Activated naive CD8-positive, alpha-beta T cell treated with anti-CD3 and anti-CD28 coated beads, Interleukin-2, amount 10 ng/mL, durations not matched to agents 7 days and 5 days (primary cell): ENCODE measurements around the gene FBN1. TPM values are rescaled to one million over a fixed set of nuclear protein-coding genes. Genes with fewer than 3 reads are reported as not detected.

ENCODE experiments used
- ATAC-seq: fragments of 150-1000 bp; cut with Tn5 transposase; one replicate; pipeline ENCODE4 v1.10.0; 2021; ENCODE audit warnings: low read depth, moderate library complexity
- POLR2A ChIA-PET: fragments of 350-600 bp; sonication (Branson Sonifier 250); formaldehyde crosslinking; loops from one replicate; lab custom pipeline; 2021; ENCODE audit warnings: antibody characterized with exemption; lab: Charles Lee
- DNase-seq: peaks from one replicate; pipeline ENCODE4 v3.0.0; 2021
- H3K27ac Mint-ChIP-seq: one replicate; pipeline ENCODE4 v1.8.0; 2022; ENCODE audit warnings: mild to moderate bottlenecking, mixed read lengths
- H3K27me3 Mint-ChIP-seq: one replicate; pipeline ENCODE4 v1.8.0; 2022; ENCODE audit warnings: mild to moderate bottlenecking, moderate library complexity, mixed read lengths
- H3K36me3 Mint-ChIP-seq: one replicate; pipeline ENCODE4 v1.8.0; 2021; ENCODE audit warnings: mild to moderate bottlenecking, mixed read lengths
- H3K4me1 Mint-ChIP-seq: one replicate; pipeline ENCODE4 v1.8.0; 2021; ENCODE audit warnings: mixed read lengths
- H3K4me3 Mint-ChIP-seq: one replicate; pipeline ENCODE4 v1.8.0; 2022; ENCODE audit warnings: mild to moderate bottlenecking, moderate library complexity, mixed read lengths
- H3K9me3 Mint-ChIP-seq: one replicate; pipeline ENCODE4 v1.8.0; 2021; ENCODE audit warnings: mixed read lengths
- total RNA-seq, 2 experiments: library from RNA; stranded (reverse); gene quantifications; one replicate each; pipeline ENCODE4 v1.2.3, GENCODE V29; 2021

The FBN1 gene
- total RNA-seq, 2 experiments from 2014 or later, result 0.43 to 0.75 TPM

DNA sequence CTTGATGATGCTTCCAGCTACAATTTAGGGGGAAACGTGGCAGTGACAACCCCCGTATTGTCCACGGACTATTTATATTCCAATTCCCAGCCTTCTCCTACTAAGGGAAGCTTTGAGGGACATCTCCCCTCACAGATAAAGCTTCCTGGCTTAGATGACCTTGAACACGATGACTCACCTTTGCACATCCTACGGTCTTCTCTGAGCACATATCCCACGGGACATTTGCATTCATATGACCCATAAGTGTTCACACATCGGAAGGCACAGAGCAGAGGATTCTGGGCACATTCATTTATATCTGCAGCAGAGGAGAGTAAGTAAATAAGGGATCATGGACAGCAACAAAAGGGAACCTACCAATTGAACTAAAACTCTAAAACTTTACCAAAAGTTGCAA, 212.8 kb downstream of the FBN1 start:
- POLR2A ChIA-PET, result no interaction called here
- peaks cover 3% of the 10 kb centered on the region for H3K27me3 Mint-ChIP-seq
- no peak for ATAC-seq
- H3K4me1 Mint-ChIP-seq, result no peaks in the 10 kb centered on the region
- no peak overlapping the region for H3K4me3 Mint-ChIP-seq
- no peak overlapping the region for H3K27ac Mint-ChIP-seq
- H3K9me3 Mint-ChIP-seq, result no peaks in the 10 kb centered on the region
- DNase-seq, result no peak
- no peaks in the 10 kb centered on the region for H3K36me3 Mint-ChIP-seq

DNA sequence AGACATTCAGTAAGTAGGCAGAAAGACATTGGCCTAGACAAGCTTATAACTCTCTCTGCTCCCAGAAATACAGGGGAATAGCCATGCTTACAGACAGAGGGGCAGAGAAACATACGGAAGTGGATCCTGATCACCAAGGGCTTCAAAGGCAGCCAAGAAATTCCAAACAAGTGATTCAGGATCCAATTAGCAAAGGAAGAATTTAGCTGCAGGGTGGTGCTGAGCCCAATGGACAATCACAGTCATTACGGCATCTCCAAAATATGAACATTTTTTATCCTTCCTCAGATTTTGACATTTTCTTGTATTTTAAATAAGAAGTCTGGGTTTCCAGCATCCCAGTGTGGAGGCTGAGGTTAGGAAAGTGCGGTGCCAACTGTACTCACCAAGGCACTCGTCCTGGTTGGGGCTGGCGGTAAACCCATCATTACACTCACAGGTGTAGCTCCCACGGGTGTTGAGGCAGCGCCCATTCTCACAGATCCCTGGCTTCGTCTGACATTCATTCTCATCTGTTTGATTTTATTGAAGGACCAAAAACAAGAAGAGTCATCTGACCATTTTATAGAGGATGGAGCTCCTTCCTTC, 217.5 kb downstream of the FBN1 start:
- no peak overlapping the region for H3K27ac Mint-ChIP-seq
- DNase-seq, result no peak
- ATAC-seq, result no peak
- no peaks in the 10 kb centered on the region for H3K36me3 Mint-ChIP-seq
- peaks cover 3% of the 10 kb centered on the region for H3K27me3 Mint-ChIP-seq
- H3K9me3 Mint-ChIP-seq, result no peaks in the 10 kb centered on the region
- H3K4me3 Mint-ChIP-seq, result no peak overlapping the region
- H3K4me1 Mint-ChIP-seq, result peaks cover 2% of the 10 kb centered on the region
- POLR2A ChIA-PET, result no interaction called here

DNA sequence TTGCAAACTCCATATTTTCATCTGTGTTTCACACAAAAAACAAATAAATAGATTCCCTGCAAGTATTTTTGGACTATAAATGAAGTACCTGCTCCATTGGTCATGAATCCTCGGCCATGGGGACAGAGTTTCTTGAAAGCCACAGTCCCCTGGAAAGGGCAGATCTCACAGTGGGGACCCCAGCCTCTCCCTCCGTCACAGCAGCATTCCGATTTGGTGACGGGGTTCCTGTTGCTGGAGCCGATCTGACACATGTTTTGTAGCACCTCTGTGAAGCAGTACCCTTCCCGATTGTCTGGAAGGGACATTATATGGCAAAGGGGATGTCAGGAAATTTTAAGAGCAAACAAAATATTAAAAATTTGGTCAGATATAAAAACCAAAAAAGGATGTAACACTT, 218.0 kb downstream of the FBN1 start:
- POLR2A ChIA-PET, result no interaction called here

DNA sequence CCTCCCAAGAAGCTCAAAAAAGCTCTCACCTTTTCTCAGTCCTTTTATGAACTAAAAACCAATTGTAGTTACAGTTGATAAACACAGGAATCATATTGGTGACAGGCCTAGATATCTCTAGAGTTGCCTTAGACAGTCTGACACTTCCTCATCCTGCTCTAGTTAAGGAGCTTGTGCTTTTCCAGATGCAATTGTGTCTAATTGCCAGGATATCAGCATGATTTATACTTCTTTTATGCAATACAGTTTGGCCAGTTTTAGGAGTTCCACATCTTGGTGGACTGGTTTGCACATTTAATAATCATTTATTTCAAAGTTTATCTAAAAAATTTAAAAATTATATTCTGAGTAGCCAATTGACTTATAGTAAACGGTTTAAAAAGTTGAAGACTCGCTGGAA, 218.6 kb downstream of the FBN1 start:
- Mint-ChIP-seq H3K4me3 (no peak overlapping the region), H3K27me3 (peaks cover 4% of the 10 kb centered on the region), H3K27ac (no peak overlapping the region), H3K4me1 (peaks cover 2% of the 10 kb centered on the region), H3K9me3 (no peaks in the 10 kb centered on the region), H3K36me3 (no peaks in the 10 kb centered on the region)
- DNase-seq (no peak), ATAC-seq (no peak)
- POLR2A ChIA-PET, result no interaction called here

More for the DNA sequence above, 218.0 kb downstream of the FBN1 start:
- Mint-ChIP-seq H3K4me1 (peaks cover 2% of the 10 kb centered on the region), H3K27me3 (peaks cover 3% of the 10 kb centered on the region), H3K36me3 (no peaks in the 10 kb centered on the region), H3K9me3 (no peaks in the 10 kb centered on the region), H3K4me3 (no peak overlapping the region), H3K27ac (no peak overlapping the region)
- no peak for DNase-seq
- ATAC-seq, result no peak

DNA sequence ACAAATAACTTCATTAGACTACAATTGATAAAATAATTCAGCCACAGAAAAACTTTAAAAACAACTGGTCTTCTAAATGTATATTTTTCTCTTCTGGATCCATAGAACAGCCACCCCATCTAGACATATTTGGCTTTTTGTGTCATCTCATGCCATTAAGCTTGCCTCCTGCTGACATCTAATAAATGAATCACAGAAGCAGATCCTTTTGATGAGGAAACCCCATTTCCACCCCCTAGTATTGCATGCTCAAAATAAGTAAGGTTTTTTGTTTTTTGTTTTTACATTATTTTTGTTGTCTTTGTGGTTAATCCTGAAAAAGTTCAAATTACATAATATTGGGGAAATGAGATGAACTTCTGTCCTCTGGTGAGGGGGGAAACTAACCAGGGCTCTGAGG, 219.5 kb downstream of the FBN1 start:
- ATAC-seq, result no peak
- Mint-ChIP-seq H3K9me3 (no peaks in the 10 kb centered on the region), H3K4me1 (peaks cover 2% of the 10 kb centered on the region), H3K4me3 (no peak overlapping the region), H3K27ac (no peak overlapping the region), H3K36me3 (no peaks in the 10 kb centered on the region), H3K27me3 (peaks cover 6% of the 10 kb centered on the region)
- no peak for DNase-seq
- POLR2A ChIA-PET, result no interaction called here

DNA sequence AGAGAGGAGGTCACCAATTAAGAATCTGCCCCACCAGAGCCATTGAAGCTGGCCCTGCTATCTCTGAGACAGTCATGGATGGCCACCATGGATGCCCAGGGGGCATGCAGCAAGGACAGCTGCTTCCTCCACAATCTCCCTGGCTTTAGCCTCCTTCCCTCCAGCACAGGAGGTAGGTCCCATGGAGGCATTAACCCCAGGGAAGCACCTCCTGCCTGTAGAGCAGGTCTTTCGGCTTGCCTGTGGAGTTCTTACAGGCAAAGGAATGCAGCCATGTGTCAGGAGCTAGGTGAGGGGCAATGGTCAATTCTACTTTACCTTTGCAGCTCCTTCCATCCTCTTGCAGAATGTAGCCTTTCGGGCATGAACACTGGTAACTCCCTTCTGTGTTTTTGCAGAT, 220.5 kb downstream of the FBN1 start:
- peaks cover 3% of the 10 kb centered on the region for H3K27me3 Mint-ChIP-seq
- no peak overlapping the region for H3K4me3 Mint-ChIP-seq
- no peak for ATAC-seq

DNA sequence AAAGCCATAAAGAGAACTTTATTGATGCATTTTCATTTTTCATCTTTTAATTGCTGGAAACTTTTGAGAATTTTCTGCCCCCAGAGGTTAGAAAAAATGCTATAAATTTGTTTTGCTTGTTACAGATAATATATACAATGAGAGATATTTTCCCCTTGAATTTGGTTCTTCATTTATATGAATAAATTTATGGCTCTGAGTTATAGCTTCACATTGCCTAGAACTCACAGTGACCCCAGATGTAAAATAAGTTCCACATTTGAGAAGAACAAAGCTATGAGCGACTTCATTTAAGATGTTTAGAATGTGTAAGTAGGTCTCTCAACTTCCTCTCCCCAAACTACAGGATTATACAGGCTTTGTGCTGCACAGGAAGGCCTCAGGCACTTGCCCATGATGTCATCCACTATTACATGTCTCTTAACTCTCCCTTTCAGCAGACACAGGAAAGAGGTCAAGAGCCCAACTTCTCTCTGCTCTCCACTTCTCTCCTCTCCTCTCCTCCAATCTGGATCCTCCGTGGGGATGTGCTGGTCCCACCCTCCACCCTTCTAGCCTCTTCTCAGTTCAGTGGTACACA, 221.5 kb downstream of the FBN1 start:
- DNase-seq (no peak), ATAC-seq (no peak)
- no peak overlapping the region for H3K27ac Mint-ChIP-seq
- H3K4me3 Mint-ChIP-seq, result no peak overlapping the region
- no peaks in the 10 kb centered on the region for H3K9me3 Mint-ChIP-seq
- no peaks in the 10 kb centered on the region for H3K36me3 Mint-ChIP-seq
- POLR2A ChIA-PET, result no interaction called here
- peaks cover 3% of the 10 kb centered on the region for H3K27me3 Mint-ChIP-seq
- H3K4me1 Mint-ChIP-seq, result peaks cover 2% of the 10 kb centered on the region

More for the DNA sequence above, 220.5 kb downstream of the FBN1 start:
- POLR2A ChIA-PET, result no interaction called here
- no peak overlapping the region for H3K27ac Mint-ChIP-seq
- peaks cover 2% of the 10 kb centered on the region for H3K4me1 Mint-ChIP-seq
- no peaks in the 10 kb centered on the region for H3K36me3 Mint-ChIP-seq
- no peaks in the 10 kb centered on the region for H3K9me3 Mint-ChIP-seq
- DNase-seq, result no peak

DNA sequence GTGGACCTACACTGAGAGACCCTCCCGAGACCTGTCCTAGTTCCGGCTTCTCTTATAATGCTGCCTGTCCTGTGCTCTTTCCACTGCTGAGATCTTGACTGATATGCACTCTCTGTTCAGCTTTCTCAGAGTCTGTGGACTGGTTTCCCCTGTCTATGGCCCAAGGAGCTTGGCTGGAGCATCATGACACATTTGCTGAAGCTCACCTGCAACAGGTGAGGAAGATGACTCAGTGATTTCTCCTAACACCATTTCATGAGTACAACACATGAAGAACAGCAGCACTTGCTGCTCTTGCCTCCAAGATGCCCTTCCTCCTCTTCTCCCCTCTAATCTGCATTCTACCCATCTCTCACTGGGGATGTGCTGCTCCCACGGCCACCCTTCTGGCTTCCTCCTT, 222.2 kb downstream of the FBN1 start:
- Mint-ChIP-seq H3K36me3 (no peaks in the 10 kb centered on the region), H3K4me1 (peaks cover 2% of the 10 kb centered on the region)
- POLR2A ChIA-PET, result no interaction called here

DNA sequence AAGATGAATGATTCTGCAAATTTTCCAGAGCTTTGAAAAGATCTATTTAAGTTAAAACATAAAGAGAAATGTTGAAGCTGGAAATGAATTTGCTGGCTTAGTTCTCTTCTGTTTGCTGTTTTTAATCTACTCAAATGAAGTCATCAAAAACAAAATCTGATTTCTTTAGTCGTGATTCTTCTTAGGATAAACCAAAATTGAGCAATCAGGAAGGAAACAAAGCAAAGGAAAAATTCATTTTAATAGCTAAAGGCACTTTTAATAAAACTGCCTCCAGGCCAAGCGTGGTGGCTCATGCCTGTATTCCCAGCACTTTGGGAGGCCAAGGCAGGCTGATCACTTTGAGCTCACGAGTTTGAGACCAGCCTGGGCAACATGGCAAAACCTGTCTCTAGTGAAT, 223.1 kb downstream of the FBN1 start:
- Mint-ChIP-seq H3K4me3 (no peak overlapping the region), H3K9me3 (no peaks in the 10 kb centered on the region), H3K27me3 (peaks cover 10% of the 10 kb centered on the region), H3K27ac (no peak overlapping the region), H3K4me1 (peaks cover 2% of the 10 kb centered on the region), H3K36me3 (no peaks in the 10 kb centered on the region)
- ATAC-seq (no peak), DNase-seq (no peak)
- POLR2A ChIA-PET, result no interaction called here

More for the DNA sequence above, 222.2 kb downstream of the FBN1 start:
- ATAC-seq, result no peak
- Mint-ChIP-seq H3K27me3 (peaks cover 5% of the 10 kb centered on the region), H3K27ac (no peak overlapping the region), H3K4me3 (no peak overlapping the region), H3K9me3 (no peaks in the 10 kb centered on the region)
- no peak for DNase-seq

DNA sequence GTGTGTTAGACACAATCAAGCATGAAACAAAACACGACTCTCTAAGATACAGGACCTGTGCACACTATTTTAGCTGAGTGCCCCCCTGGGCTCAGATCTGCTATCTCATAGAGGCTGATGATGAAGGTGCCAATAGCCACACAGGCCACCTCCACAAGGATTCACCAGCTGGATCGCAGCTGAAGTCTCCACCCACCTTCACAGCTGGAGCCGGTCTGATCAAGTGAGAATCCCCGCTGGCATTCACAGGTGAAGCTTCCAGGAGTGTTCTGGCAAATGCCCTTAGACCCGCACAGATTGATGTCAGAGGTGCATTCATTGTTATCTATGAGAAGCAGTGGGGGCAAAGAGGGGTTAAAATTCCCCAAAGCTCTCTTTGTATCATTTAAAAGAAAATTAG, 224.1 kb downstream of the FBN1 start:
- no peak overlapping the region for H3K27ac Mint-ChIP-seq
- H3K36me3 Mint-ChIP-seq, result no peaks in the 10 kb centered on the region
- POLR2A ChIA-PET, result no interaction called here
- peaks cover 2% of the 10 kb centered on the region for H3K4me1 Mint-ChIP-seq
- ATAC-seq (no peak), DNase-seq (no peak)
- H3K4me3 Mint-ChIP-seq, result no peak overlapping the region
- peaks cover 11% of the 10 kb centered on the region for H3K27me3 Mint-ChIP-seq
- no peaks in the 10 kb centered on the region for H3K9me3 Mint-ChIP-seq

DNA sequence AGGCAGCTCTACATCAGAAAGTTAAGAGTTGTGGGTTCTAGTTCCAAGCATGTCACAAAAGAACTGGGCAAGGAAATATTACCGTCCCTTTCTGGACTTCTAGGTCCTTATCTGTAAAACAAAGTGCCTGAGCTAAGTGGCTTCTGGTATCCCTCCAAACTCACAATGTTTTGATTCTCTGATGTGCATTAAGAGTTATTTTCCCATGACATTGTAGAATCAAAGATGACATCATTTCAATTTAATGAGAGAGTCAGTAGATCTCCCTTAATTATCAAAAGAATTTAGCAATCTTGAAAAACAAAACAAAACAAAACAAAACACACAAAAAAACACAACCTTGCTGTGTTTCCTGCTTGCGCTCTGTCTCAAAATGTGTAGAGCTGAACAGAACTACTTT, 225.6 kb downstream of the FBN1 start:
- Mint-ChIP-seq H3K9me3 (no peaks in the 10 kb centered on the region), H3K36me3 (no peaks in the 10 kb centered on the region), H3K27ac (no peak overlapping the region), H3K4me1 (peaks cover 2% of the 10 kb centered on the region), H3K27me3 (peaks cover 16% of the 10 kb centered on the region), H3K4me3 (no peak overlapping the region)
- DNase-seq, result no peak
- POLR2A ChIA-PET, result no interaction called here
- ATAC-seq, result no peak

DNA sequence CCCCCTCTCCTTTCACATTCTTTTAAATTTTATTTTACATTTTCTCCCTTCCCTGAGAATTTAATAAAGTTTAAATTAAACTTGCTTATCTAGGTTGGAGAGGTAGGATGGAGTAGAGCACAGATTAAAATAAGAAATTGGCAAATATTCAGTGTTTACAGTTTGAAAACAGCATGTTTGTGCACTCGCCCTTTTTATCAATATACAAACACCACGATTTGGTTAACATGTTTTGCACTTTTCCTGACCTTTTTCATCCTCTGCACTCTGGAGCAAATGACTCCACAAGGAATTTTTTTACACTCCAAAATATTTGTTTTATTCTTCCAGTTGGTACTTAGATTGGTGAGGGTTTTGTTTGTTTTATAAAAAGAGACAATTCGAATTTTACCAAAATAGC, 227.2 kb downstream of the FBN1 start:
- Mint-ChIP-seq H3K4me3 (no peak overlapping the region), H3K9me3 (no peaks in the 10 kb centered on the region), H3K4me1 (no peaks in the 10 kb centered on the region), H3K27ac (no peak overlapping the region), H3K36me3 (no peaks in the 10 kb centered on the region), H3K27me3 (peaks cover 16% of the 10 kb centered on the region)
- POLR2A ChIA-PET, result no interaction called here
- no peak for DNase-seq
- no peak for ATAC-seq

DNA sequence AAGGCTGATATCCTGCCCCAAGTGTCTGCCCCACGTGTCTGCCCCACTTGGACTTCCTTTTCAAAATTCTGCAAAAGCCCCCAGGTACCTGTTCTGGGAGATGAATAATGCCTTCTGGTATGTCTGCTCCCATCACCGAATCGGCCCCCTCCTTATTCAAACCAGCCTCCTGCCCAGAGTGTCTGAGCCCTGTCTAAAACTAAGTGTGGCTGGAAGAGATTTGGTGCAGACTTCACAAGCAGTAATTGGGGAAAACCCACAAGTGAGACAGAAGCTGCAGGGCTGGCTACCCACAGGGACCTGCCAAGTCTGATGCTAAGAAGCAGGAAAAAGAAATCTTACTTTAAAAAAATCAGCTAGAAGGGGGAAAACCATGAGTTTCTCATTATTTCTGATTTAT, 229.2 kb downstream of the FBN1 start:
- H3K27me3 Mint-ChIP-seq, result peaks cover 14% of the 10 kb centered on the region
- no peak overlapping the region for H3K4me3 Mint-ChIP-seq
- H3K36me3 Mint-ChIP-seq, result no peaks in the 10 kb centered on the region

DNA sequence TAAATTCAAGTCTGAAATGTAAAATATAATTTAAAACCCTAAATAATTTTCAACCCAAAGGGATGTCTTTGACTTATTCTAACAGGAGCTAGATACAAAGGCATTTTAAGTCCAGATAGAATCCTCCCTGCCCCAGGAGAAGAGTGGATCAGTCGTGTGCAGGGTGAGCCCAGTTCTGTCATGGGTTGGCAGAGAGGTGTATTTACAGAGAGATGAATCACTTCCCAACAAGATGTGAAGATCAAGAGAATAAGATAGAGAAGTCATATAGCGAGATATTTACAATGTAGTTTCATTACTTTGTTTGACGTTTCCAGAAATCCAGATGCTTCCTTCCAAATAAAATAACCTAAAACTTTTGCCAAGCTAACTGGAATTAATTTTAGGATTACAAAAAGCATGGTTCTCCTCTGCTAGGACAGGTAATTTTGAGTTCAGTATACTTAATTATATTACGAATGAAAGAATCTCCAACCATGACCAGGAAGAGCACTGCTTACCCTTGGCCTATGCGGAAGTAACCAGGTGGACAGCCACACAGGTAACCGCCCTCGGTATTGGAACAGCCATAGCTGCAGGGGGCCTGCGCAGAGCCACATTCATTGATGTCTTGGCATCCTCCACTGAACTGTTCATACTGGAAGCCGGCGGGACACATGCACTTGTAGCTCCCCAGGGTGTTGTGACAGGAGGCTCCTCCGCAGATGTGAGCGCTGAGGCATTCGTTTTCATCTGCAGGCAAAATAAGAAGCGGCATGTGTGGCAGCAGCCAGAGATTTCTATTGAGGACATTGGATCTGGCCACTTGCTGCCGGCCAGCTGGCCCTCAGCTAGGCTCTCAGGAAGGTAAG, 230.2 kb downstream of the FBN1 start:
- Mint-ChIP-seq H3K27me3 (peaks cover 17% of the 10 kb centered on the region), H3K4me1 (no peaks in the 10 kb centered on the region), H3K36me3 (no peaks in the 10 kb centered on the region), H3K27ac (no peak overlapping the region), H3K9me3 (no peaks in the 10 kb centered on the region), H3K4me3 (no peak overlapping the region)
- ATAC-seq, result no peak
- POLR2A ChIA-PET, result no interaction called here
- DNase-seq, result no peak

More for the DNA sequence above, 229.2 kb downstream of the FBN1 start:
- DNase-seq (no peak), ATAC-seq (no peak)
- H3K4me1 Mint-ChIP-seq, result no peaks in the 10 kb centered on the region
- H3K27ac Mint-ChIP-seq, result no peak overlapping the region
- POLR2A ChIA-PET, result no interaction called here
- H3K9me3 Mint-ChIP-seq, result no peaks in the 10 kb centered on the region
